Caki2 (cell line): ENCODE measurements around the gene TXNRD1. TPM values are rescaled to one million over a fixed set of nuclear protein-coding genes. Genes with fewer than 3 reads are reported as not detected.
"Not testable (repeated sequence)": the region's sequence is repeated elsewhere in the genome, so short reads cannot be mapped to it uniquely, and the experiment has no call there.

ENCODE experiments used
- DNase-seq: peaks from one replicate; pipeline ENCODE4 v3.0.0-alpha.2; 2015; ENCODE audit warnings: low read depth
- in situ Hi-C: cut with HindIII; loops from 2 replicates; pipeline ENCODE4 v1.10.0; 2016; ENCODE audit warnings: low sequenced_read_pairs, low pct_unique_long_range_greater_than_20kb, mixed read lengths
- total RNA-seq: library from RNA; depleted of rRNA; stranded (reverse); fragments of >200 nt; shearing (Covaris generic); gene quantifications from 2 replicates; pipeline ENCODE4 v1.2.3, GENCODE V29; 2014; ENCODE audit warnings: low replicate concordance

Gene TXNRD1
- total RNA-seq, 1 experiment from 2014 or later = 1,656 TPM

GRCh38 chr12:104265436-104265835 is 49.9 kb downstream of the TXNRD1 start:
- DNase-seq, in situ Hi-C loops: not testable (repeated sequence)

- in situ Hi-C loops = no loop called here
- DNase-seq = no peak
Measured at GRCh38 chr12:104272938-104273337, 57.4 kb downstream of the TXNRD1 start.

- in situ Hi-C loops = no loop called here
- DNase-seq = no peak
Measured at GRCh38 chr12:104273503-104273902, 57.9 kb downstream of the TXNRD1 start.

- DNase-seq = no peak
- in situ Hi-C loops = no loop called here
Measured at GRCh38 chr12:104274811-104275210, 59.2 kb downstream of the TXNRD1 start.

- peak; percentile 73 for DNase-seq
- in situ Hi-C loops = no loop called here
Measured at GRCh38 chr12:104275689-104276088, 60.1 kb downstream of the TXNRD1 start.

- DNase-seq = peak; percentile 92
- in situ Hi-C loops = no loop called here
Measured at GRCh38 chr12:104276273-104277131, 60.9 kb downstream of the TXNRD1 start.

- no peak for DNase-seq
Measured at GRCh38 chr12:104279164-104279563, 63.6 kb downstream of the TXNRD1 start.

GRCh38 chr12:104280111-104280510 is 64.5 kb downstream of the TXNRD1 start:
- in situ Hi-C loops = no loop called here
- no peak for DNase-seq

More at GRCh38 chr12:104279164-104279563, 63.6 kb downstream of the TXNRD1 start:
- in situ Hi-C loops = no loop called here

GRCh38 chr12:104280717-104281458 is 65.3 kb downstream of the TXNRD1 start:
- peak; percentile 89 for DNase-seq
- in situ Hi-C loops = no loop called here

GRCh38 chr12:104281636-104282035 is 66.1 kb downstream of the TXNRD1 start:
- in situ Hi-C loops = no loop called here

GRCh38 chr12:104282109-104282508 is 66.5 kb downstream of the TXNRD1 start:
- DNase-seq = no peak
- in situ Hi-C loops = no loop called here

More at GRCh38 chr12:104281636-104282035, 66.1 kb downstream of the TXNRD1 start:
- DNase-seq = no peak

GRCh38 chr12:104285740-104286515 is 70.3 kb downstream of the TXNRD1 start:
- DNase-seq = no peak
- in situ Hi-C loops = no loop called here

- in situ Hi-C loops = no loop called here
Measured at GRCh38 chr12:104286516-104287482, 71.2 kb downstream of the TXNRD1 start.

GRCh38 chr12:104288635-104289274 is 73.2 kb downstream of the TXNRD1 start:
- peak; percentile 75 for DNase-seq

More at GRCh38 chr12:104286516-104287482, 71.2 kb downstream of the TXNRD1 start:
- peak; percentile 98 for DNase-seq

GRCh38 chr12:104290320-104290719 is 74.7 kb downstream of the TXNRD1 start:
- peak; percentile 57 for DNase-seq
- in situ Hi-C loops = no loop called here

More at GRCh38 chr12:104288635-104289274, 73.2 kb downstream of the TXNRD1 start:
- in situ Hi-C loops = no loop called here

- DNase-seq = peak; percentile 59
Measured at GRCh38 chr12:104290855-104291254, 75.3 kb downstream of the TXNRD1 start.

More at GRCh38 chr12:104290855-104291254, 75.3 kb downstream of the TXNRD1 start:
- in situ Hi-C loops = no loop called here
